Measurements from ENCODE around the gene FADS6. TPM values are rescaled to one million over a fixed set of nuclear protein-coding genes. Genes with fewer than 3 reads are reported as not detected.

Gene FADS6
- total and polyA plus RNA-seq, 3 donors from 2014 or later = 0.95 to 2.0 (median 1.4) TPM

DNA sequence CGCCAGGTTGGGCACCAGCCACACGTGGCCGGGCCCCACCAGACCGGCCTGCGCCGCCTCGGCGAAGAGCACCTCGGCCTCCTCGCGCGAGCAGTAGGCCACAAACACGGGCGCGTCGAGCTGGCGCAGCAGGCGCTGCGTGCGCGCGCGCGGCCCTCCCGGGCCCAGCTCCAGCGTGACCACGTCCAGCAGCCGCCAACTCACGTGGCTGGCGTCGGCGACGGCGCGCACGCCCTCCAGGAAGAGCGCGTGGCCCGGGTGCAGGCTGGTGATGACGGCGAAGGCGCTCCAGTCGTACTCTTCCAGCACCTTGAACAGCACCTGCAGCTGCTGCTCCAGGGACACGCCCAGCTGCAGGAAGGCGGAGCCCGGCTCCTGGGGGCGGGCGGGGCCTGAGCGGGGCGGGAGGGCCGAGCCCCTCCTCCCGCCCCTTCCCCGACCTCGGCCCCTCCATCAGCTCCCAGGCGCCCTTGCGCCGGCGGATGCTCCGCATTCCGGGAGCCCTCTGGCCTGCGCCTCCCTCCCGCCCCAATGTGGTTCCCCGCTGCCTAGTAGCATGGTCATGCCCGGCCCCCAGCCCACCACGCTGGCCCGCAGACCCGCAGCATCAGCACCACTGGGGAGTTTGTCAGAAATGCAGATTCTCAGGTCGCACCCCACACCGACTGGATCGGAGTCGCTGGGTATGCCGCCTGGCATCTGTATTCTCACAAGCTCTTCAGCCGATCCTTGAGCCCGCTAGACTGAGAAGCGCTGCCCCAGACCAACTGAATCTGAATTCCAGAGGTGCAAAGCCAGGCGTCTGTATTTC lies 41.0 kb downstream of the FADS6 start:
- H3K27ac ChIP-seq = no peak overlapping the region

GRCh38 chr17:74851612-74852236 lies 41.7 kb downstream of the FADS6 start:
- H3K9me3 ChIP-seq = no peaks in the 10 kb centered on the region
- H3K27ac ChIP-seq = no peak overlapping the region
- intact Hi-C loops (cut with DNase I; ENCODE audit: low total_unique reads) = no loop called here
- peak overlapping the region; percentile 34 to 38 for H3K4me3 ChIP-seq
- no peaks in the 10 kb centered on the region for H3K36me3 ChIP-seq (ENCODE audit: low read depth, missing control alignments)
- 61 to 71% methylated on average over 8 to 11 of the region's 29 CpGs for WGBS, 2 donors
- DNase-seq = no peak
- H3K4me1 ChIP-seq = no peaks in the 10 kb centered on the region
- TF ChIP-seq, protein P1, sequence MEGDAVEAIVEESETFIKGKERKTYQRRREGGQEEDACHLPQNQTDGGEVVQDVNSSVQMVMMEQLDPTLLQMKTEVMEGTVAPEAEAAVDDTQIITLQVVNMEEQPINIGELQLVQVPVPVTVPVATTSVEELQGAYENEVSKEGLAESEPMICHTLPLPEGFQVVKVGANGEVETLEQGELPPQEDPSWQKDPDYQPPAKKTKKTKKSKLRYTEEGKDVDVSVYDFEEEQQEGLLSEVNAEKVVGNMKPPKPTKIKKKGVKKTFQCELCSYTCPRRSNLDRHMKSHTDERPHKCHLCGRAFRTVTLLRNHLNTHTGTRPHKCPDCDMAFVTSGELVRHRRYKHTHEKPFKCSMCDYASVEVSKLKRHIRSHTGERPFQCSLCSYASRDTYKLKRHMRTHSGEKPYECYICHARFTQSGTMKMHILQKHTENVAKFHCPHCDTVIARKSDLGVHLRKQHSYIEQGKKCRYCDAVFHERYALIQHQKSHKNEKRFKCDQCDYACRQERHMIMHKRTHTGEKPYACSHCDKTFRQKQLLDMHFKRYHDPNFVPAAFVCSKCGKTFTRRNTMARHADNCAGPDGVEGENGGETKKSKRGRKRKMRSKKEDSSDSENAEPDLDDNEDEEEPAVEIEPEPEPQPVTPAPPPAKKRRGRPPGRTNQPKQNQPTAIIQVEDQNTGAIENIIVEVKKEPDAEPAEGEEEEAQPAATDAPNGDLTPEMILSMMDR (IDR thresholded peaks at IDR 0.05) = no peak
- no peak for TF ChIP-seq POLR2A (IDR thresholded peaks at IDR 0.05)
- H3K27me3 ChIP-seq = no peaks in the 10 kb centered on the region

More for the DNA sequence above, 41.0 kb downstream of the FADS6 start:
- 35% methylated on average over 62 of the region's 76 CpGs; no CpG with 5 or more reads in 1 of the 2 donors for WGBS, 2 donors
- H3K4me1 ChIP-seq = no peaks in the 10 kb centered on the region
- no peak for DNase-seq
- H3K4me3 ChIP-seq = peak overlapping the region; percentile 34 to 38
- TF ChIP-seq, protein P1 (IDR thresholded peaks at IDR 0.05) = no peak
- TF ChIP-seq POLR2A (IDR thresholded peaks at IDR 0.05) = no peak
- no peaks in the 10 kb centered on the region for H3K9me3 ChIP-seq
- H3K36me3 ChIP-seq (ENCODE audit: low read depth, missing control alignments) = no peaks in the 10 kb centered on the region
- no peaks in the 10 kb centered on the region for H3K27me3 ChIP-seq
- intact Hi-C loops (cut with DNase I; ENCODE audit: low total_unique reads) = no loop called here

DNA sequence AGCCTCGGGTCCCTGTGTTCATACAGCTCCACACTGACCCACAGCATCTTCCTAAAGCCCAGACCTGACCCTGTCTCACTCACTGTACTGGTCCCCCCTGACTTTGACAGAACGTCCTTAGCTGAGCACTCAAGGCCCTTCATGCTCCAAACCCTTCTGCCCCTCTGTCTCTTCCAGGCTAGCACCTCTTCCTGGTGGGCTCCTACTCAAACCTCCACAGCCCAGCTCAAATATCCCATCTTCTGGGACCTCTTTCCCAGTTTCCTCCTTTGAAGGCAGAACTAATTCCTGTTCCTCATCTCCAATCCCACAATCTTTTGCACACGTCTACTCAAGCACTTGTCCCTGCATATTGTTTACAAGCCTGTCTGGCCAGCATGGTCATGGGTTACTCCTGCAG lies 42.5 kb downstream of the FADS6 start:
- H3K27me3 ChIP-seq = no peaks in the 10 kb centered on the region
- WGBS, 2 donors = 67 to 73% methylated on average over 3 of the region's 3 CpGs

DNA sequence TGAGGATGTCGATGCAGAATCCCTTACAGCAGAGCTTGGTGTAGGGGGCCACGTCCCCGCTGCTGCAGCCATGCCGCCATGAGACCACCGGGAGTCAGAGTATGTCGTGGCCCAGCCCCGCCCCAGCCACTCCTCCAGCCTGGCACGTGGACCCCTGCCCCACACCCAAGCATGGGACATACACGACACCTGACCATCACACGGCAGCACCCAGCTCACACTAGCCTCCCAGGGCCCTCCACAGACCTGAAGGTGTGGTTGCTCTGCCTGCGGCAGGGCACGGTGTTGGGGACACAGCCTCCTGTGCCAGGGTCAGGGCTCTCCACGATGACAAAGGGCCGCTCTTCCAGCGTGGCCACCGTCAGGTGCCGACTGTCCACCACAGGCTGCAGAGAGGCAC lies 43.1 kb downstream of the FADS6 start:
- no peaks in the 10 kb centered on the region for H3K36me3 ChIP-seq (ENCODE audit: low read depth, missing control alignments)
- H3K27me3 ChIP-seq = no peaks in the 10 kb centered on the region
- H3K27ac ChIP-seq = no peak overlapping the region
- DNase-seq = no peak
- no peaks in the 10 kb centered on the region for H3K4me1 ChIP-seq
- H3K9me3 ChIP-seq = no peaks in the 10 kb centered on the region
- TF ChIP-seq, protein P1 (IDR thresholded peaks at IDR 0.05) = no peak
- no peak for TF ChIP-seq POLR2A (IDR thresholded peaks at IDR 0.05)
- intact Hi-C loops (cut with DNase I; ENCODE audit: low total_unique reads) = no loop called here
- no peak overlapping the region for H3K4me3 ChIP-seq
- 91 to 96% methylated on average over 7 to 10 of the region's 17 CpGs for WGBS, 2 donors

More for the DNA sequence above, 42.5 kb downstream of the FADS6 start:
- H3K36me3 ChIP-seq (ENCODE audit: low read depth, missing control alignments) = no peaks in the 10 kb centered on the region
- DNase-seq = no peak
- H3K4me1 ChIP-seq = no peaks in the 10 kb centered on the region
- no peaks in the 10 kb centered on the region for H3K9me3 ChIP-seq
- H3K27ac ChIP-seq = no peak overlapping the region
- H3K4me3 ChIP-seq = no peak overlapping the region
- TF ChIP-seq, protein P1 (IDR thresholded peaks at IDR 0.05) = no peak
- TF ChIP-seq POLR2A (IDR thresholded peaks at IDR 0.05) = no peak
- intact Hi-C loops (cut with DNase I; ENCODE audit: low total_unique reads) = no loop called here
